ENCODE results near the gene AGMO. TPM values are rescaled to one million over a fixed set of nuclear protein-coding genes. Genes with fewer than 3 reads are reported as not detected.

The AGMO gene
- total and polyA plus RNA-seq, 2 of the 8 experiments (the other 6 are each of a cell fraction or from before 2014, with no cell fraction given) = 0.22 to 0.45 TPM

- H4K5ac ChIP-seq (ENCODE audit: insufficient read length, low read depth, low read length) = no peak overlapping the region
- no peak overlapping the region for H2BK15ac ChIP-seq (ENCODE audit: low read length)
- H2BK120ac ChIP-seq (replicated peaks; ENCODE audit: low read depth, low read length) = no peak overlapping the region
- ChIA-PET CTCF (ENCODE audit: partially characterized antibody) (no interaction called here), POLR2A (ENCODE audit: partially characterized antibody) (no interaction called here)
- no peak overlapping the region for H3K9ac ChIP-seq (replicated peaks in 1 of 4; ENCODE audit: extremely low read depth in 1 of 4, low read depth in 3 of 4, low read length in 3 of 4)
- H4K20me1 ChIP-seq (replicated peaks in 1 of 2; ENCODE audit: control insufficient read depth in 1 of 2, insufficient read depth in 2 of 2, low read length in 2 of 2) = no peaks in the 10 kb centered on the region
- H2BK5ac ChIP-seq (ENCODE audit: low read depth, low read length) = no peak overlapping the region
- H2AFZ ChIP-seq (ENCODE audit: low read length) = no peak overlapping the region
- H3K4me3 ChIP-seq (ENCODE audit: extremely low read depth in 1 of 4, insufficient read depth in 2 of 4, low read depth in 3 of 4, low read length in 4 of 4) = no peak overlapping the region
- H3K18ac ChIP-seq (ENCODE audit: extremely low read depth, low read length) = no peak overlapping the region
- no peaks in the 10 kb centered on the region for H3K79me2 ChIP-seq (ENCODE audit: control insufficient read depth in 1 of 2, insufficient read depth in 2 of 2, low read length in 2 of 2)
- H3K27me3 ChIP-seq (replicated peaks in 1 of 4; ENCODE audit: control insufficient read depth in 3 of 4, extremely low read depth in 1 of 4, insufficient read depth in 3 of 4, low read length in 3 of 4) = no peaks in the 10 kb centered on the region
- no peaks in the 10 kb centered on the region for H3K4me1 ChIP-seq (replicated peaks in 1 of 4; ENCODE audit: control insufficient read depth in 3 of 4, insufficient read depth in 4 of 4, low read length in 3 of 4)
- FAIRE-seq (no peak), DNase-seq (ENCODE audit: low read depth in 1 of 2, low spot score in 2 of 2) (no peak)
- H3K79me1 ChIP-seq (ENCODE audit: low read depth, low read length) = no peaks in the 10 kb centered on the region
- no peak overlapping the region for H3K14ac ChIP-seq (ENCODE audit: insufficient read length)
- H4K8ac ChIP-seq (ENCODE audit: extremely low read depth, insufficient read depth, low read length) = no peak overlapping the region
- no peak overlapping the region for H3K56ac ChIP-seq (replicated peaks; ENCODE audit: insufficient read length, low read depth, low read length)
- TF ChIP-seq RBBP5 (IDR thresholded peaks at IDR 0.05; ENCODE audit: borderline replicate concordance, low read depth, low read length) = no peak
- no peak for TF ChIP-seq TCF12 (IDR thresholded peaks at IDR 0.05; ENCODE audit: low read depth, low read length)
- H3K4me2 ChIP-seq (ENCODE audit: insufficient read depth in 1 of 2, low read depth in 2 of 2, low read length in 2 of 2) = no peak overlapping the region
- no peak overlapping the region for H2AK5ac ChIP-seq (ENCODE audit: low read depth, low read length)
- no peaks in the 10 kb centered on the region; the same call in 1 of the 2 replicates for H3K23me2 ChIP-seq (ENCODE audit: low read depth, low read length)
- no peak overlapping the region for H3K23ac ChIP-seq (ENCODE audit: insufficient read length)
- no peaks in the 10 kb centered on the region for H3K36me3 ChIP-seq (ENCODE audit: control insufficient read depth in 2 of 4, insufficient read depth in 4 of 4, low read length in 3 of 4)
- H2BK12ac ChIP-seq (ENCODE audit: low read depth, low read length) = no peak overlapping the region
- peaks cover 0 to 4% of the 10 kb centered on the region in 2 experiments; a peak in 1 of 4 replicates for H3K9me3 ChIP-seq (ENCODE audit: insufficient read depth in 2 of 2, low read depth in 1 of 2, low read length in 1 of 2)
- no peak overlapping the region for H3K4ac ChIP-seq (replicated peaks; ENCODE audit: insufficient read length, low read depth, low read length)
- H3K27ac ChIP-seq (ENCODE audit: low read depth, low read length) = no peak overlapping the region
- H4K91ac ChIP-seq (replicated peaks; ENCODE audit: insufficient read length, low read length) = no peak overlapping the region
- H2BK20ac ChIP-seq (ENCODE audit: low read length) = no peak overlapping the region
- WGBS, 2 experiments (ENCODE audit: extremely low coverage in 1 of 2, insufficient coverage in 1 of 2, insufficient read length in 1 of 2, insufficient replicate concordance in 2 of 2, low coverage in 1 of 2, low lambda C conversion rate in 2 of 2, missing lambda C conversion rate in 1 of 2) = 71% methylated on average over 1 of the region's 1 CpG; no CpG with 5 or more reads in 1 of the 2 experiments
These were observed 143.6 kb downstream of the AGMO start for GRCh38 chr7:15418264-15418663.
